HG02885 (cell line): Measurements from ENCODE around the gene CNTN2.

Source experiments
- ATAC-seq: cut with Tn5 transposase; IDR thresholded peaks from one replicate; pipeline ENCODE4 v1.9.1; 2021; ENCODE audit warnings: mild to moderate bottlenecking; ENCODE audit not compliant: unreplicated experiment, poor library complexity

The CNTN2 gene

GRCh38 chr1:205053296-205053695 is 10.3 kb downstream of the CNTN2 start:
- ATAC-seq: no peak

DNA sequence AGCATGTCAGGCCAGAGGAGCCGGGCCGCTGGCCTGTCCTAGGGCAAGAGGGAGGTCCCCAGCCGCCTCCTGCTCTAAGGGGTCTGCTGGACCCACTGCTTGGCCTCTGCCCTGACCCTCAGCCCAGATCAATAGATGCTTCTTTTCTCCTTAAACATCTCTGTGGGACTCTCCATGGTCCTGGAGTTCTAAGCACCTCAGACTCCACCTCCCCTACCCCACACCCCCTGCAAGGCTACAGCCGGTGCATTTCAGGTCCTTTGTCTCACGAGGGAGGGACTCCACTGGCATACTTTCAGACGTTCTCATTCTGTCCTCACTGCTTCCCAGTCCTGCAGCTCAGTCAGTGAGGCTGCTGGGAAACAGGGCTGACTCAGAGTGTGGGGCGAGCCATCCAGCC is 11.0 kb downstream of the CNTN2 start:
- ATAC-seq: no peak

DNA sequence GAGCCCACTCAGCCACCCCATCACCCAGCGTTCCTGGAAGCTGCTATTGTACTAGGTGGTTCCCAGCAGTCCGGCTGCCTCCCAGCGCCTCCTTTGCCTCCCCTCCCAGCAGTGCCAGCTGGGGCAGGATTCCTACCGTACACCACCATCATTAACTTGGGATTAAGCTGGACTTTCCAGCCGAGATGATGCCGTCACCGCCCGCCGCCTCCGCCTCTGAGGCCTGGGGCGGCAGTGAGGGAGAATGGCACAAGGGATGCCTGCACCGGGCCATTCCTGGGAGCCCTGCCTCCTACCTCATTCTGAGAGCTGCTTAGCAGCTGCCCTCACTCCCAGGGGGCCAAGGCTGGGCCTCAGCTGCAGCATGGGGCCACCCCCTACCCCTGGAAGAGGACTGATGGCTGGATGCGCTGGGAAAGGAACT is 13.2 kb downstream of the CNTN2 start:
- ATAC-seq: no peak

DNA sequence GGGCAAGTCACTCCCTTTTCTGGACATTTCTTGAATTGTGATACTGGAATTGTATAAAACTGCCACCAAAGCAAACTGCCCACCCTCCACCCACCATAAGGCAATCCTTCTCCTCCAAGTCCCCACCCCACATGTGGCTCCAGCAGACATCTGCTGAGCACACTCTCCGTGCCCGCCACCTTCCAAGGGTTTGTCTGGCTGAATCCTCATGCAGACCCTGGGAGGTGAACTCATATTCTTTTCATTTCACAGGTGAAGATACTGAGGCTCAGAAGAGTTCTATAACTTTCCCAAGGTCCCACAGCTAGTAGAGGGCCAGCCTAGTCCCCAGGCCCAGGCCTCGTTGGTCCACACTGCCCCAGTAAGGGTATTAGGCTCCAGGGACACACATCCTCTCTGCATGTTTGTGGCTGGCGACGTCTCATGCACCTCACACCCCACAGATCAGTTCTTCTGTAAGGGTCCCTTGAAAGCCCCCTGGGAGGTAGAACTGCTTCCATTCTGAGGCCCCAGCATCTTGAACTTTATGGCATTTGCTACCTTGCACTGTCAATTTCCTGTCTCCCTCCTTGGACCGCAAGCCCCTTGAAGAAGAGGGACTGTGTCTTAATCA is 14.1 kb downstream of the CNTN2 start:
- no peak for ATAC-seq

- ATAC-seq: no peak
Observed at GRCh38 chr1:205057808-205058575, 15.0 kb downstream of the CNTN2 start.

DNA sequence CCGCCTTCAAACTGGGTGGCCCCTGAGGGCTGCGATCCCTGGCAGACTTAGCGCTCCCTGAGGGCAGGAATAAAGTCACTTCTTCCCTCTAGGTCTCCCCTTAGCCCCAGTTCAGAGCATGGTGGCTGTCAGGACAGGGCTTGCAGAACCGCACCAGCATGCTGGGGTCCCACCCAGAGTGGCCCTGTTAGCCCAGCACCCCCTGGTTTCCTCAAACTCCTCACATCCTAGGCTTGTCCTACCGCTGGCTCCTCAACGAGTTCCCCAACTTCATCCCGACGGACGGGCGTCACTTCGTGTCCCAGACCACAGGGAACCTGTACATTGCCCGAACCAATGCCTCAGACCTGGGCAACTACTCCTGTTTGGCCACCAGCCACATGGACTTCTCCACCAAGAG is 15.8 kb downstream of the CNTN2 start:
- ATAC-seq: no peak

DNA sequence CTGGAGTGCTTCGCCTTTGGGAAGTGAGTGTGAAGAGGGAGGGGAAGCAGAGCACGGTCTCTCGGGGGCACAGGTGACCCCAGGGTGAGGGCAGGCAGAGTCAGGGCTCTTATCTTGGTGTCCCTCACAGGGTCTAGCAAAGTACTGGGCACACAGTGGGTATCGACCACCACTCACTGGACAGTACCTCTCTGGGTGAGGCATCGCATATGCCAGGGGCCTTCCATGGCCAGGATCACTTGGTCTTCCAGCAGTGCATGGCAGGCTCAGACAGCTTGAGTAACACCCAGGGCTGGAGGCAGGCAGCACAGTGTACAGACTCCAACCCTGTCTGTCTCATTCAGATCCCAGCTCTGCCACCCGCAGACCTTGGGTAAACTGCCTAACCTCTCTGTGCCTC is 16.6 kb downstream of the CNTN2 start:
- ATAC-seq: no peak

DNA sequence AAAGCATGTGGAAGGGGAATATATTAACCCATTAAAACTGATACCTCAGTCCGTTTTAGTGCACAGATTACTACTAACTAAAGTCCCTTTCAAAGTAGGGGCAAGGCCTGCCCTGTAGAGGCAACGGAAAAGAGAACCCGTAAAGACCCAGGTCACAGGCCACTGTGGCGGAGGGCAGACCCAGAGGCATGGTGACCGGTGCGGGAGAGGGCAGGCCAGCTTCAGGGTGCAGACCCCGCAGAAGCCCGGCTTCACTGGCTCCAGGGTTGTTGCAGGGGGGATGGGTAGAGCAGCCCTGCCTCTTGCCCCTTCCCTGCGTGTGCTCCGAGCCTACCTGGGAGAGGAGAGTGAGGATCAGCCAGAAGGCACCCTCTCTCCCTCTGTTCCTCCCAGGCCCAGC is 17.7 kb downstream of the CNTN2 start:
- no peak for ATAC-seq

DNA sequence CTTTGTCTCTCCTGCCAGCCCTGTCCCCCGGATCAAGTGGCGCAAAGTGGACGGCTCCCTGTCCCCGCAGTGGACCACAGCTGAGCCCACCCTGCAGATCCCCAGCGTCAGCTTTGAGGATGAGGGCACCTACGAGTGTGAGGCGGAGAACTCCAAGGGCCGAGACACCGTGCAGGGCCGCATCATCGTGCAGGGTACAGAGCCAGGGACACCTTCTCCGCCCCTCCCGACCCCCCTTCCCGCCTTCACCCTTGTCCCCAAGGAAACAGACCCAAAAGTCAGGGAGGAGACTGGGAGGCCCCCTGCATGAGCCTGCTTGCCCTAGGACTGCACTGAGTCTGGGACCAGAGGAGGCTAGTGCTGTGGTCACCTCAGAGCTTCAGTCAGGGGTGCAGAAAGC is 18.2 kb downstream of the CNTN2 start:
- ATAC-seq: no peak

DNA sequence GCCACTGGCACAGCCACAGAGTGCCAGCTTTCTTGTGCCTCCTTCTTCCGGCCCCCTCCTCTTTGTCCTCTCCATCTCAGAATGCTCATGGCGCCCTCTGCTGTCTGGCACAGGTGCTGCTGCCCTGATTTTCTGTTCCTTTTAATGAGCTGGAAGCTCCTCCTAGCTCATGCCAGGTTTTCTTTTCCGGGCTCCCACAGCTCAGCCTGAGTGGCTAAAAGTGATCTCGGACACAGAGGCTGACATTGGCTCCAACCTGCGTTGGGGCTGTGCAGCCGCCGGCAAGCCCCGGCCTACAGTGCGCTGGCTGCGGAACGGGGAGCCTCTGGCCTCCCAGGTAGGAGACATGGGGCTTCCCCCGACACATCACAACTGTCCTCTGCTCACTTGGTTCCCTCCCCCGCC is 18.7 kb downstream of the CNTN2 start:
- no peak for ATAC-seq

DNA sequence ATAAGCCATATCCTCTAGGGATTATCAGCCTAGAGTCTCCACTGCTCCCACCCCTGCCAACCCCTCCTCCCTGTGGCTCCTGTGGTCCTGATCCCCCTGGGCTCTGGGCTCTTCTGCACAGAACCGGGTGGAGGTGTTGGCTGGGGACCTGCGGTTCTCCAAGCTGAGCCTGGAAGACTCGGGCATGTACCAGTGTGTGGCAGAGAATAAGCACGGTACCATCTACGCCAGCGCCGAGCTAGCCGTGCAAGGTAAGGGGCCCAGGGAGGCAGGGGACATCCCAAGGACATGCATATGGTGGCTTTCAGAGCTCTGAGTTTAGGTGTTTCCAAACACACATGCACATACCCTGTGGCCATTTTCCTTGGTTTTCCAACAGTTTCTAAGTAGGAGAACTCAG is 19.3 kb downstream of the CNTN2 start:
- no peak for ATAC-seq

GRCh38 chr1:205062895-205063294 is 19.9 kb downstream of the CNTN2 start:
- ATAC-seq: no peak

GRCh38 chr1:205064301-205064700 is 21.3 kb downstream of the CNTN2 start:
- no peak for ATAC-seq

- ATAC-seq: no peak
Observed at GRCh38 chr1:205064741-205065316, 21.8 kb downstream of the CNTN2 start.

GRCh38 chr1:205065666-205066065 is 22.7 kb downstream of the CNTN2 start:
- ATAC-seq: no peak

DNA sequence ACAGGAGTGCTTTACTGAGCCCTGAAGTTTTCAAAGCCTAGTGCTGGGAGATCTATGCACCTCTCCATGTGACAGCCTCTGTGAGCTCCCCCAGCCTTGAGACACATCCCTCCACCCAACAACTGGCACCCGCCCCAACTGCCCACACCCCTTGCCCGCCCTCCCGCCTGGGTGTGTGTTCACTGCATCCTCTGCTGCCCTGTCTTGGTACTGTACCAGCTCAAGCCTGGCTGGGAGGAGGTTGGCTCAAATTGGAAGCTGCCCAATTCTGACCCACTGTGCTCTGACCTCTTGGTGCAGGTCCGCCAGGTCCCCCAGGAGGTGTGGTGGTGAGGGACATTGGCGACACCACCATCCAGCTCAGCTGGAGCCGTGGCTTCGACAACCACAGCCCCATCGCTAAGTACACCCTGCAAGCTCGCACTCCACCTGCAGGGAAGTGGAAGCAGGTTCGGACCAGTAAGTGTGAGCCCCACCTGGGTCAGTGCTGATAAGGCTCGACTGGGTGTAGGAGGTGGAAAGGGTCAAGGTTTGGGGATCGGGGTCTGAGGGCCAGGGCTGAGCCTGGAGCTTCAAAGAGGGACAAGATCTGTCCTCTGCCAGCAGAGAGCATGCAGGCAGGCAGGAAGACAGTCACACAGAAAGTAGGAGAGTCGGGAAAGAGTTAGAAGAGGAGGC is 23.3 kb downstream of the CNTN2 start:
- ATAC-seq: no peak

DNA sequence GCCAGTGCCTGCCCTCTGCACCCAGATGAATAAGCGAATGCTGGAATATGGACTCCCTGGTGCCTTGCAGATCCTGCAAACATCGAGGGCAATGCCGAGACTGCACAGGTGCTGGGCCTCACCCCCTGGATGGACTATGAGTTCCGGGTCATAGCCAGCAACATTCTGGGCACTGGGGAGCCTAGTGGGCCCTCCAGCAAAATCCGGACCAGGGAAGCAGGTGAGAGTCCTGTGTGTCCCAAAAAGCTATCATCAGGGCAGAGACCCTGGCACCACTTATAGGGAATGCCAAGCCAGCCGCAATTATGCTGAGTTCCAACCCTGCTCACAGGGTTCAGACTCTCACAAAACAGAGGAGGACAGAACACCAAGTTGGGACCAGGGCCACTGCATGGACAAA is 24.0 kb downstream of the CNTN2 start:
- no peak for ATAC-seq

DNA sequence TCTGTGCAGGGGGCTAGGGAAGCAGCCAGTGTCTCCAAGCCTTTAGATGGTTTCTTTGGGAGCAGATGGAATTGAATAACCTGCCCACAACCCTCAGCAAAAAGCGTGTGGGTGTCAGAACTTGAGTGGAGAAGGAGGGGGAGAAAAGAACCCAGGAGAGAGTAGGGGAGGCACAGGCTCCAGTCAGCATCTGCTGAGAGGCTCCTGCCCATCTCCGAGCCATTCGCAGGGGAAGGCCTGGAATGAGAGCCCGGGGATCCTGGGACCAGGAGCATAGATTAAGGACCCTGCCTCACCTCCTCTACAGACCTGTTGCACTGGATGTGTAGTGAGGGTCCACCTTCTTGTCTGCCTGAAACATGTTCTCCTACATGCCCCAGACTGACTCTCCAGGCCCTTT is 25.0 kb downstream of the CNTN2 start:
- no peak for ATAC-seq

- no peak for ATAC-seq
Observed at GRCh38 chr1:205068457-205069040, 25.5 kb downstream of the CNTN2 start.

- ATAC-seq: no peak
Observed at GRCh38 chr1:205069371-205070125, 26.5 kb downstream of the CNTN2 start.
